ENCODE results near the gene EIF4G1. TPM values are rescaled to one million over a fixed set of nuclear protein-coding genes. Genes with fewer than 3 reads are reported as not detected.
"Not testable (repeated sequence)": the region's sequence is repeated elsewhere in the genome, so short reads cannot be mapped to it uniquely, and the experiment has no call there.

Gene EIF4G1
- total RNA-seq (100 to 1,000 TPM; 118 to 207 (median 178) TPM), polyA plus RNA-seq (100 to 1,000 TPM; 159 to 163 TPM)

GRCh38 chr3:184314363-184314699, at the start of gene EIF4G1:
EIF4G1 (plus strand) TSS chr3:184314606; CDS start chr3:184315797, 1,191 bp downstream.
- 0% methylated on average over 37 to 40 of the region's 40 CpGs for WGBS, 2 donors
- DNase-seq (peak; percentile 93 to 98 (median 96)), ATAC-seq (peak; percentile 82 to 89 (median 86)), FAIRE-seq (no peak)
- no peak for TF ChIP-seq CTCF (IDR thresholded peaks at IDR 0.05)
- no peaks in the 10 kb centered on the region for H3K27me3 ChIP-seq
- H3K27ac ChIP-seq = peak within 1 kb of the TSS; percentile 89 to 94 (median 91)
- intact Hi-C loops (cut with DNase I) = no loop called here
- no peaks in the 10 kb centered on the region for H3K36me3 ChIP-seq
- H3K4me1 ChIP-seq = peaks cover 19 to 28% (median 20%) of the 10 kb centered on the region in 3 donors
- peak within 1 kb of the TSS; percentile 83 to 94 (median 88) for H3K4me3 ChIP-seq
- H3K9me3 ChIP-seq = no peaks in the 10 kb centered on the region

GRCh38 chr3:184267249-184267648, 47.2 kb upstream of the EIF4G1 start:
- H3K4me3 ChIP-seq; H3K4me1 ChIP-seq; H3K27me3 ChIP-seq; ATAC-seq; FAIRE-seq; H3K36me3 ChIP-seq; H3K27ac ChIP-seq; intact Hi-C loops (cut with DNase I); H3K9me3 ChIP-seq; DNase-seq: not testable (repeated sequence)
- whole genome bisulfite sequencing, 2 donors = 100% methylated on average over 1 of the region's 1 CpG

GRCh38 chr3:184272269-184272668, 42.1 kb upstream of the EIF4G1 start:
- TF ChIP-seq CTCF (IDR thresholded peaks at IDR 0.05) = no peak
- DNase-seq = no peak
- intact Hi-C loops (cut with DNase I) = no loop called here
- Histone ChIP-seq H3K4me3 (no peak overlapping the region), H3K36me3 (no peaks in the 10 kb centered on the region), H3K4me1 (no peaks in the 10 kb centered on the region), H3K27ac (no peak overlapping the region), H3K27me3 (no peaks in the 10 kb centered on the region), H3K9me3 (no peaks in the 10 kb centered on the region)
- no peak for FAIRE-seq
- no peak for ATAC-seq
- WGBS, 2 donors = 55 to 71% methylated on average over 1 of the region's 1 CpG

GRCh38 chr3:184275381-184275701, 39.1 kb upstream of the EIF4G1 start:
- peak overlapping the region in 1 of 4 donors; percentile 54 for H3K27ac ChIP-seq
- 47 to 63% methylated on average over 12 of the region's 12 CpGs for WGBS, 2 donors
- peak; percentile 23 to 54 (median 48) for ATAC-seq
- H3K4me1 ChIP-seq = no peaks in the 10 kb centered on the region
- no peaks in the 10 kb centered on the region for H3K27me3 ChIP-seq
- peak overlapping the region in 1 of 4 donors; percentile 37 for H3K4me3 ChIP-seq
- peak in 1 of 6 donors; percentile 45 for DNase-seq
- FAIRE-seq = no peak
- no peaks in the 10 kb centered on the region for H3K9me3 ChIP-seq
- no peak for TF ChIP-seq CTCF (IDR thresholded peaks at IDR 0.05)
- intact Hi-C loops (cut with DNase I) = no loop called here
- no peaks in the 10 kb centered on the region for H3K36me3 ChIP-seq

GRCh38 chr3:184275961-184276910, 38.2 kb upstream of the EIF4G1 start, which contains the start of gene ECE2:
ECE2 (plus strand) TSS chr3:184276022; CDS start chr3:184276154, 132 bp downstream.
- Histone ChIP-seq H3K9me3 (no peaks in the 10 kb centered on the region), H3K4me1 (no peaks in the 10 kb centered on the region), H3K4me3 (peak within 1 kb of the TSS in 2 of 4 donors; percentile 30 to 37), H3K27me3 (no peaks in the 10 kb centered on the region), H3K27ac (peak within 1 kb of the TSS in 2 of 4 donors; percentile 38 to 54), H3K36me3 (no peaks in the 10 kb centered on the region)
- intact Hi-C loops (cut with DNase I) = no loop called here
- peak; percentile 72 to 82 (median 78) for ATAC-seq
- 12 to 19% methylated on average over 42 to 65 of the region's 65 CpGs for WGBS, 2 donors
- FAIRE-seq = no peak
- no peak for TF ChIP-seq CTCF (IDR thresholded peaks at IDR 0.05)
- DNase-seq = peak in 4 of 6 donors; percentile 56 to 81 (median 71)
